LHCN-M2 (cell line): ENCODE data around the gene KHNYN. TPM values are rescaled to one million over a fixed set of nuclear protein-coding genes. Genes with fewer than 3 reads are reported as not detected.
A peak's percentile ranks its signal among the peaks of the same experiment; 100 is the strongest.
"Not testable (repeated sequence)": the region's sequence is repeated elsewhere in the genome, so short reads cannot be mapped to it uniquely, and the experiment has no call there.

ENCODE experiments used
- DNase-seq: peaks from one replicate; pipeline ENCODE4 v3.0.0-alpha.2; 2012; ENCODE audit warnings: low read depth
- polyA plus RNA-seq: library from polyadenylated mRNA; unstranded; fragments of >200 nt; gene quantifications from one replicate; pipeline ENCODE4 v1.2.1, GENCODE V29; 2012; ENCODE audit warnings: missing spikeins
- total RNA-seq: library from RNA; depleted of rRNA; stranded (reverse); fragments of >200 nt; gene quantifications from 2 replicates; pipeline ENCODE4 v1.2.3, GENCODE V29; 2014; rRNA removed

Gene KHNYN
- total RNA-seq = 27.0 and 29.7 TPM in 2 replicates
- 17.2 TPM for polyA plus RNA-seq

- peak; percentile 91 for DNase-seq
Measured at GRCh38 chr14:24429395-24430142, at the start of gene KHNYN, which contains the start of gene CBLN3. TSS of gene KHNYN (plus strand) at chr14:24429954. CDS start at chr14:24430731, 777 bp downstream. TSS of gene CBLN3 (minus strand) at chr14:24429668. CDS start at chr14:24429054, 614 bp downstream.

GRCh38 chr14:24381363-24382063 is 48.2 kb upstream of the KHNYN start:
- no peak for DNase-seq

- DNase-seq = no peak
Measured at GRCh38 chr14:24382064-24382371, 47.7 kb upstream of the KHNYN start.

GRCh38 chr14:24384169-24384568 is 45.6 kb upstream of the KHNYN start:
- DNase-seq = no peak

GRCh38 chr14:24385524-24385923 is 44.2 kb upstream of the KHNYN start:
- no peak for DNase-seq

- no peak for DNase-seq
Measured at GRCh38 chr14:24387009-24387345, 42.8 kb upstream of the KHNYN start.

- DNase-seq = not testable (repeated sequence)
Measured at GRCh38 chr14:24387579-24387978, 42.2 kb upstream of the KHNYN start.

GRCh38 chr14:24388474-24389179 is 41.1 kb upstream of the KHNYN start:
- DNase-seq = no peak

GRCh38 chr14:24389226-24389848 is 40.4 kb upstream of the KHNYN start:
- no peak for DNase-seq

GRCh38 chr14:24390701-24391468 is 38.9 kb upstream of the KHNYN start:
- no peak for DNase-seq

- no peak for DNase-seq
Measured at GRCh38 chr14:24392325-24393091, 37.2 kb upstream of the KHNYN start.

- DNase-seq = no peak
Measured at GRCh38 chr14:24394275-24394674, 35.5 kb upstream of the KHNYN start.

- no peak for DNase-seq
Measured at GRCh38 chr14:24395609-24396582, 33.9 kb upstream of the KHNYN start.

- DNase-seq = no peak
Measured at GRCh38 chr14:24397639-24398292, 32.0 kb upstream of the KHNYN start.

GRCh38 chr14:24398293-24398652 is 31.5 kb upstream of the KHNYN start:
- no peak for DNase-seq

- no peak for DNase-seq
Measured at GRCh38 chr14:24398653-24399446, 30.9 kb upstream of the KHNYN start, which contains the start of gene NYNRIN. TSS of gene NYNRIN (plus strand) at chr14:24399003. CDS start at chr14:24399247, 244 bp downstream.

- DNase-seq = no peak
Measured at GRCh38 chr14:24399447-24399822, 30.3 kb upstream of the KHNYN start.
